Upper lobe of left lung (tissue), 4 donors: ENCODE data around the gene LYPD5.

Experiments used
- EP300 ChIP-seq, 4 donors: sonication (generic); formaldehyde crosslinking; IDR thresholded peaks; one replicate each; pipeline ENCODE4 v1.5.1; 2017; ENCODE audit warnings: antibody characterized with exemption in 4 of 4, control low read depth in 2 of 4
- POLR2A ChIP-seq, 4 donors: fragments of 450-650 bp; IDR thresholded peaks; one replicate each; pipeline ENCODE4 v1.5.1; 2016 to 2017; ENCODE audit warnings: antibody characterized with exemption in 4 of 4, mild to moderate bottlenecking in 2 of 4
- TF ChIP-seq, protein P1 (sequence below), 6 experiments: fragments of 450-650 bp in 4 of 6; fragments of 200-600 bp in 2 of 6; sonication (generic) in 2 of 6; IDR thresholded peaks; one replicate each; pipeline ENCODE4 v1.5.1; 2016 to 2019; ENCODE audit warnings: antibody characterized with exemption in 6 of 6

- TF ChIP-seq, protein P1, sequence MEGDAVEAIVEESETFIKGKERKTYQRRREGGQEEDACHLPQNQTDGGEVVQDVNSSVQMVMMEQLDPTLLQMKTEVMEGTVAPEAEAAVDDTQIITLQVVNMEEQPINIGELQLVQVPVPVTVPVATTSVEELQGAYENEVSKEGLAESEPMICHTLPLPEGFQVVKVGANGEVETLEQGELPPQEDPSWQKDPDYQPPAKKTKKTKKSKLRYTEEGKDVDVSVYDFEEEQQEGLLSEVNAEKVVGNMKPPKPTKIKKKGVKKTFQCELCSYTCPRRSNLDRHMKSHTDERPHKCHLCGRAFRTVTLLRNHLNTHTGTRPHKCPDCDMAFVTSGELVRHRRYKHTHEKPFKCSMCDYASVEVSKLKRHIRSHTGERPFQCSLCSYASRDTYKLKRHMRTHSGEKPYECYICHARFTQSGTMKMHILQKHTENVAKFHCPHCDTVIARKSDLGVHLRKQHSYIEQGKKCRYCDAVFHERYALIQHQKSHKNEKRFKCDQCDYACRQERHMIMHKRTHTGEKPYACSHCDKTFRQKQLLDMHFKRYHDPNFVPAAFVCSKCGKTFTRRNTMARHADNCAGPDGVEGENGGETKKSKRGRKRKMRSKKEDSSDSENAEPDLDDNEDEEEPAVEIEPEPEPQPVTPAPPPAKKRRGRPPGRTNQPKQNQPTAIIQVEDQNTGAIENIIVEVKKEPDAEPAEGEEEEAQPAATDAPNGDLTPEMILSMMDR (IDR thresholded peaks at IDR 0.05): no peak
- no peak for TF ChIP-seq POLR2A (IDR thresholded peaks at IDR 0.05)
- TF ChIP-seq EP300 (IDR thresholded peaks at IDR 0.05): no peak
Measured at GRCh38 chr19:43847246-43847645, 45.0 kb upstream of the LYPD5 start.
